ENCODE results near the gene DEF6. TPM values are rescaled to one million over a fixed set of nuclear protein-coding genes. Genes with fewer than 3 reads are reported as not detected.

The DEF6 gene
- total RNA-seq, 1 donor from 2014 or later = 5.2 TPM

DNA sequence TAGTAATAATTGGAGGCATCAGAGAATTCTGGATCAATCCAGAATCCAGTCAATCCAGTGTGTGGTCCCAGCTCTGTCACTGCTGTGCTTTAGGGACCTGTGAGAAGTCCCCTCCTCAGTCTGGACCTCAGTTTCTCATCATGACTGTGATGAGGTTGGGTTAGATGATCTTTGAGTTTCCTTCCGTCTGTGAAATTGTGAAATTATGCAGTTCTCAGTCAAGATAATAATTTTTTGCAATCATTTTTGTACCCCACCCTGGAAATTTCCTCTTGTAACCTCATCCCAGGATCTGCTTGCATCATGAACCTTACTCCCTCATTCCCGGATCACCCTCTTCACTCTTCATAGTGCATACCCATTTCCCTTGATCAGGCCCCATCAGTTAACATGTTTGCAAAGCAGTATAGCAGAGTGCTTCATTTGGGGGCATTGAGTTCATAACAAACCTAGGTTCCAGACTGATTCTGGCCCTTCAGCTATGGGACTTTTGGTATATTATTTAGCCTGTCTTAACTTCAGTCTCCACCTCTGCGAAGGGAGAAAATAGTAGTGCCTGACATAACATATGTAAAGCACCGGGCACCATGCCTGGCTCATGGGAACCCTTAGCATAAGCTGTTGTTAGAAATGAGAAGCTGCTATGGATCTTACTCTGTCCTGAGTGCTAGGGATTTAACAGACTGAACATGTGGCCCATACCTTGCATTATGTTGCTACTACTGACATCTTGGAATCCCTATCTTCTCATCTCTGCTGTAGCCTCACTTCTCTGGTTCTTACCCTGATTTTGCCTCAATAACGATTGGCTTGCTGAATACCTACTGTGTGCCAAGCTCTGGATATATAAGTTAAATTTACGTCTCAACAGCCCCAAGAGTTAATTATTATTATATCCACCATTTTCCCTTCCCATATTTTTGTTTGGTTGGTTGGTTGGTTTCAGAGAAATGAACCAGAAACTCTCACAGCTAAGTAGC lies 36.7 kb upstream of the DEF6 start:
- Histone ChIP-seq H3K9ac (ENCODE audit: low read depth in 1 of 3, low read length in 3 of 3) (peak overlapping the region; percentile 90 to 92 (median 91)), H3K4me1 (ENCODE audit: control insufficient read depth in 3 of 3, insufficient read depth in 3 of 3, low read length in 3 of 3) (peaks cover 40 to 53% (median 41%) of the 10 kb centered on the region in 3 donors), H3K36me3 (ENCODE audit: control insufficient read depth in 3 of 3, insufficient read depth in 3 of 3, low read length in 3 of 3) (no peaks in the 10 kb centered on the region), H3K27me3 (ENCODE audit: control insufficient read depth in 3 of 3, insufficient read depth in 3 of 3, low read length in 3 of 3) (no peaks in the 10 kb centered on the region), H3K27ac (ENCODE audit: low read depth, low read length) (peak overlapping the region; percentile 97), H3K9me3 (ENCODE audit: control insufficient read depth in 3 of 3, low read length in 3 of 3) (no peaks in the 10 kb centered on the region), H3K4me3 (ENCODE audit: low read length in 3 of 3) (peak overlapping the region; percentile 95 to 99 (median 96))

DNA sequence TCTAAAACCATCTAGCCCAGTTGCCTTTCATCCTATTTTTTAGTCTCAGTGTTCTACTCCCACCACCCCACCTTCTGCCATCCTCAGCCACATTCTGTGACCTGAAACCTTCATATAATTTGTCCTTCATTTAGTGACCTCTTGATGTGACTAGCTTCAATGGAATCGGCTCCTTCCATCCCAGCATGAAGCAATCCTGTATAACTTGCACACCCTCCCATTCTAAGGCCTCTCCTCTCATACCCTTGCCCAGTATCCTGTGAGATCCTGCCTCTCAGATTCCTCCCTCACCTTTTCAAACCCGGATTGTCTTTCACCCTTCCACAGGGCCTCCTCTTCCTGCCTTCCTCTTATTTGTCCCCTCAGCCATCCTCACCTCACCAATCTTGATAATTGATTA lies 35.0 kb upstream of the DEF6 start:
- H3K27me3 ChIP-seq (ENCODE audit: control insufficient read depth in 3 of 3, insufficient read depth in 3 of 3, low read length in 3 of 3) = no peaks in the 10 kb centered on the region
- peaks cover 48 to 63% (median 50%) of the 10 kb centered on the region in 3 donors for H3K4me1 ChIP-seq (ENCODE audit: control insufficient read depth in 3 of 3, insufficient read depth in 3 of 3, low read length in 3 of 3)
- H3K9ac ChIP-seq (ENCODE audit: low read depth in 1 of 3, low read length in 3 of 3) = peak overlapping the region in 1 of 3 donors; percentile 20
- H3K36me3 ChIP-seq (ENCODE audit: control insufficient read depth in 3 of 3, insufficient read depth in 3 of 3, low read length in 3 of 3) = no peaks in the 10 kb centered on the region
- no peaks in the 10 kb centered on the region for H3K9me3 ChIP-seq (ENCODE audit: control insufficient read depth in 3 of 3, low read length in 3 of 3)
- H3K27ac ChIP-seq (ENCODE audit: low read depth, low read length) = peak overlapping the region; percentile 51
- no peak overlapping the region for H3K4me3 ChIP-seq (ENCODE audit: low read length in 3 of 3)

DNA sequence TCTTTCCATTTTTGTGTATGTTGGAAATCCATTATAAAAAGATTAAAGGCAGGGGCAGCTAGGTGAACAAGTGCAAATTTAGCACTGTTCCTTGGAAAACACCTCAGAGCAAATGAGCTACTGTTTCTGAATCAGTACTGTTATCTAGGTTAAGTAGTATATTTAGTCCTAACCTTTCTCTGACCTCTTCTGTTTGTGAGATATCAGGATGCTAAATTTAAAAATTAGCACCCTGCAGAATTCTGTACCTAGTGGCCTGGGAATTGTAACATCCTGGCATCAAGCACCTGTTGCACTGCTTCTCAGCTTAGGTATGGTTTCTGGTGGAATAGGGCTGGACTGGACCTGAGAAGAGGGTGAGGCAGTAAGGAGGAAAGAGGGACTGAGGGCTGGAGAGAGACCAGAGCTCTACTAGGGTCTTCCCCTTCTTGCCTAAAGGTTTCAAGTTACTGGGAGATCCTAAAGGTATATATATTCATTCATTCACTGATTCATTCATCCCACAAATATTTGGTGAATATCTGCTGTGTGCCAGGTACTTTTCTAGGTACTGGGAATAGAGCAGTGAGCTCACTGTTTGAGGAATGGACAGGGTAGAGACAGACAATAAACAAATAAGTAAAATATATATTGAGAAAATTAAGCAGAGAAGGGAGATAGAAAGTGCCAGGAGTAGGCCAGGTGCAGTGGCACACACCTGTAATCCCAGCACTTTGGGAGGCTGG lies 32.9 kb upstream of the DEF6 start:
- H3K27ac ChIP-seq (ENCODE audit: low read depth, low read length) = peak overlapping the region; percentile 51

DNA sequence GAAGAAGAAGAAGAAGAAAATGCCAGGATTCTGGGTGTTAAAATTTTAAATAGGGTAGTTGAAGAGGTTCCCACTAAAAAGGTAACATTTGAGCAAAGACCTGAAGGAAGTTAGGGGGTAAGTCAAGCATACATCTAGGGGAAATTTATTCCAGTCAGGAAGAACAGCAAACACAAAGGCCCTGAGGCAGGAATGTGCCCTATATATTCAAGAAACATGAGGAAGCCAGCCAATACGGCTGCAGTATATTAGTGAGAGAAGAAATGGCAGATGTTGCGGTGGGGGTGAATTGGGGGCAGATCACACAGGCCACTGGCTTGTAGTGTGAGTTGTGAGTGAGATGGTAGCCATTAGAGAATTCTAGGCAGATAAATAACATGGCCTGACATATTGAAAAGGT lies 32.1 kb upstream of the DEF6 start:
- H3K27ac ChIP-seq (ENCODE audit: low read depth, low read length) = peak overlapping the region; percentile 51
- no peak overlapping the region for H3K9ac ChIP-seq (ENCODE audit: low read depth in 1 of 3, low read length in 3 of 3)
- no peaks in the 10 kb centered on the region for H3K9me3 ChIP-seq (ENCODE audit: control insufficient read depth in 3 of 3, low read length in 3 of 3)
- H3K27me3 ChIP-seq (ENCODE audit: control insufficient read depth in 3 of 3, insufficient read depth in 3 of 3, low read length in 3 of 3) = no peaks in the 10 kb centered on the region
- no peaks in the 10 kb centered on the region for H3K36me3 ChIP-seq (ENCODE audit: control insufficient read depth in 3 of 3, insufficient read depth in 3 of 3, low read length in 3 of 3)
- H3K4me1 ChIP-seq (ENCODE audit: control insufficient read depth in 3 of 3, insufficient read depth in 3 of 3, low read length in 3 of 3) = peaks cover 39 to 51% (median 49%) of the 10 kb centered on the region in 3 donors
- H3K4me3 ChIP-seq (ENCODE audit: low read length in 3 of 3) = peak overlapping the region in 1 of 3 donors; percentile 17

More for the DNA sequence above, 32.9 kb upstream of the DEF6 start:
- Histone ChIP-seq H3K9me3 (ENCODE audit: control insufficient read depth in 3 of 3, low read length in 3 of 3) (no peaks in the 10 kb centered on the region), H3K36me3 (ENCODE audit: control insufficient read depth in 3 of 3, insufficient read depth in 3 of 3, low read length in 3 of 3) (no peaks in the 10 kb centered on the region), H3K4me1 (ENCODE audit: control insufficient read depth in 3 of 3, insufficient read depth in 3 of 3, low read length in 3 of 3) (peaks cover 44 to 56% (median 54%) of the 10 kb centered on the region in 3 donors), H3K27me3 (ENCODE audit: control insufficient read depth in 3 of 3, insufficient read depth in 3 of 3, low read length in 3 of 3) (no peaks in the 10 kb centered on the region), H3K4me3 (ENCODE audit: low read length in 3 of 3) (no peak overlapping the region), H3K9ac (ENCODE audit: low read depth in 1 of 3, low read length in 3 of 3) (peak overlapping the region in 1 of 3 donors; percentile 27)

DNA sequence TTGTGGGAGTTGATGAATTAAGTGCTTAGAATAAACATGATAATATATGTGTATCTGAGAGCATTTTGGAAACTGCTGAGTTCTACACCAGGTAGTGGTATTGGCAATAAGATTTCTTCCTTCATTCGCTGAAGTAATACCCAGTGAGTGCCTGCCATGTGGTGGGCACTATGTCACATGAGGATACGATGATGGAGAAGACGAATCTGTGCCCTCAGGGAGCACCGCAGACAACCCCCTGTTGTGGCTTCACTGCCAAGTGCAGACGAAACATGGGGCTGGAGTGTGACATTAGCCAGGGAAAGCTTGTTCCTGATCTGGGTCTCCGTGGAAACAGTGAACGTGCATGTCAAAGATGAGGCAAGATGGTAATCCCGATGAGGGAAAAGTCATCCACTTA lies 30.2 kb upstream of the DEF6 start:
- Histone ChIP-seq H3K9me3 (ENCODE audit: control insufficient read depth in 3 of 3, low read length in 3 of 3) (no peaks in the 10 kb centered on the region), H3K36me3 (ENCODE audit: control insufficient read depth in 3 of 3, insufficient read depth in 3 of 3, low read length in 3 of 3) (no peaks in the 10 kb centered on the region), H3K27ac (ENCODE audit: low read depth, low read length) (peak overlapping the region; percentile 5), H3K9ac (ENCODE audit: low read depth in 1 of 3, low read length in 3 of 3) (peak overlapping the region in 1 of 3 donors; percentile 16), H3K27me3 (ENCODE audit: control insufficient read depth in 3 of 3, insufficient read depth in 3 of 3, low read length in 3 of 3) (no peaks in the 10 kb centered on the region), H3K4me1 (ENCODE audit: control insufficient read depth in 3 of 3, insufficient read depth in 3 of 3, low read length in 3 of 3) (peaks cover 37 to 47% (median 42%) of the 10 kb centered on the region in 3 donors), H3K4me3 (ENCODE audit: low read length in 3 of 3) (no peak overlapping the region)

DNA sequence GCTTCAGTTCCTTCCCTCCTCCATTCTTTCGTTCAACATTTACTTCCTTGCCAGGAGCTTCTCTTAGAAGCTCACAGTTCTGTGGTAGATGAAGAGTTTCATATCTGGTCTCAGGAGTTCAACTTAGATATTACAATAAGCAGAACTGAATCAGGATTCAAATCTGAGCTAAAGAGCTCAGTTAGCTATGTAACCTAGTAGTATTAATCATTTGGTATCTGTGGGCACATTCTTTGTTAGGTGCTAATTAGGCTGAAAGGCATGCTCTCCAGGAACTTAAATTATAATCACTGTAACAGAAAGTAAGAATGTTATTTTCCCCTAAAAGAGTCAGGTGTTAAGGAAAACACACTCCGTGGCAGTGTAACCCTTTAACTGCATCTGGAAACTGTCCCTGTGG lies 29.7 kb upstream of the DEF6 start:
- no peaks in the 10 kb centered on the region for H3K36me3 ChIP-seq (ENCODE audit: control insufficient read depth in 3 of 3, insufficient read depth in 3 of 3, low read length in 3 of 3)
- H3K27ac ChIP-seq (ENCODE audit: low read depth, low read length) = peak overlapping the region; percentile 5
- H3K9ac ChIP-seq (ENCODE audit: low read depth in 1 of 3, low read length in 3 of 3) = peak overlapping the region in 1 of 3 donors; percentile 16
- peaks cover 32 to 43% (median 39%) of the 10 kb centered on the region in 3 donors for H3K4me1 ChIP-seq (ENCODE audit: control insufficient read depth in 3 of 3, insufficient read depth in 3 of 3, low read length in 3 of 3)
- no peaks in the 10 kb centered on the region for H3K27me3 ChIP-seq (ENCODE audit: control insufficient read depth in 3 of 3, insufficient read depth in 3 of 3, low read length in 3 of 3)
- H3K4me3 ChIP-seq (ENCODE audit: low read length in 3 of 3) = no peak overlapping the region
- H3K9me3 ChIP-seq (ENCODE audit: control insufficient read depth in 3 of 3, low read length in 3 of 3) = no peaks in the 10 kb centered on the region

DNA sequence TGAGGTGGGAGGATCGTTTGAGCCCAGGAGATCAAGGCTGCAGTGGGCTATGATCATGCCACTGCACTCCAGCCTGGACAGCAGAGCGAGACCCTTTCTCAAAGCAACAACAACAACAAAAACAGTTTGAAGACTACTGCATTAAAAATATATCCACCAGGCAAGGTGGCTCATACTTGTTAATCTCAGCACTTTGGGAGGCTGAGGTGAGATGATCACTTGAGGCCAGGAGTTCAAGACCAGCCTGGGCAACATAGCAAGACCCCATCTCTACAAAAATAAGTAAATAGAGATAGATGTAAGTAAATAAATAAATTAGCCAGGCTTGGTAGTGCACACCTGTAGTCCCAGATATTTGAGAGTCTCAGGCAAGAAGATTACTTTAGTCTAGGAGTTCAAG lies 25.6 kb upstream of the DEF6 start:
- H3K4me1 ChIP-seq (ENCODE audit: control insufficient read depth in 3 of 3, insufficient read depth in 3 of 3, low read length in 3 of 3) = peaks cover 20 to 35% (median 28%) of the 10 kb centered on the region in 3 donors
- no peaks in the 10 kb centered on the region for H3K27me3 ChIP-seq (ENCODE audit: control insufficient read depth in 3 of 3, insufficient read depth in 3 of 3, low read length in 3 of 3)
- no peaks in the 10 kb centered on the region for H3K36me3 ChIP-seq (ENCODE audit: control insufficient read depth in 3 of 3, insufficient read depth in 3 of 3, low read length in 3 of 3)
- H3K9me3 ChIP-seq (ENCODE audit: control insufficient read depth in 3 of 3, low read length in 3 of 3) = no peaks in the 10 kb centered on the region
- no peak overlapping the region for H3K27ac ChIP-seq (ENCODE audit: low read depth, low read length)
- no peak overlapping the region for H3K4me3 ChIP-seq (ENCODE audit: low read length in 3 of 3)
- no peak overlapping the region for H3K9ac ChIP-seq (ENCODE audit: low read depth in 1 of 3, low read length in 3 of 3)

DNA sequence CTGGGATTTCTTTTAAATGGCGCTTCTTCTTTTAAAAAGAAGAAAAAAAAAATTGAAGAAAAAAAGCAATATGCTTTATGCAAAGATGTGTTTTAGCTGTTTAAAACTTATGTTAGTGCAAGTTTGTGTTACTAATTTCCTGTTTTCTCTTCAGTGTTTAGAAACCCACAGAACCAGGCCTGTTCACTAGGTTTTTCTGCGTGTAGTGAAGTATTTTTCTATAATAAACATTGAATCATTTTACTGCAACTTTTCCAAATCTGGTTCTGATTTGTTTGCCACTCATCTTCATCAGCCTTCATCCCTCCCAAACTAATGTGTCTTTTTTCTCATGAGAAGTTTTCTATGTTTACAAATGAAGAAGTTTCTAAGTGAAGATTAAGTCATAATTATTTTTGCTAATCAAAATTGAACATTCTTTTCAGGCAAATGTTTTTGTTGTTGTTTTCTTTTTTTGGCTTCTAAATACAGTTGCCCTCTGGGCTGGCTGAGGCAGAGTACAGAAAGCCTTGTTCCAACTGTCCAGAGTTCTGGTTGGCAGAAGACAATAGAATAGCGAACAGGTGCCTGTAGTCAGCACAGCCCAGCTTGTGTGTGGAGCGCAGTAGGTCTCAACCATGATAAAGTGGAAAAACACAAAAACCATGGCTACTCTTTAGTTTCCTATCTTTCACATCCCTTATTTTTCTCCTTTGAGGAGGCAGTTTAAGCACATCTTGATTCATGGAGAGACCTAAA lies 23.6 kb upstream of the DEF6 start:
- no peak overlapping the region for H3K9ac ChIP-seq (ENCODE audit: low read depth in 1 of 3, low read length in 3 of 3)
- no peaks in the 10 kb centered on the region for H3K9me3 ChIP-seq (ENCODE audit: control insufficient read depth in 3 of 3, low read length in 3 of 3)
- no peaks in the 10 kb centered on the region for H3K27me3 ChIP-seq (ENCODE audit: control insufficient read depth in 3 of 3, insufficient read depth in 3 of 3, low read length in 3 of 3)
- peaks cover 12 to 24% (median 17%) of the 10 kb centered on the region in 3 donors for H3K4me1 ChIP-seq (ENCODE audit: control insufficient read depth in 3 of 3, insufficient read depth in 3 of 3, low read length in 3 of 3)
- H3K27ac ChIP-seq (ENCODE audit: low read depth, low read length) = peak overlapping the region; percentile 25
- H3K4me3 ChIP-seq (ENCODE audit: low read length in 3 of 3) = no peak overlapping the region
- H3K36me3 ChIP-seq (ENCODE audit: control insufficient read depth in 3 of 3, insufficient read depth in 3 of 3, low read length in 3 of 3) = no peaks in the 10 kb centered on the region

DNA sequence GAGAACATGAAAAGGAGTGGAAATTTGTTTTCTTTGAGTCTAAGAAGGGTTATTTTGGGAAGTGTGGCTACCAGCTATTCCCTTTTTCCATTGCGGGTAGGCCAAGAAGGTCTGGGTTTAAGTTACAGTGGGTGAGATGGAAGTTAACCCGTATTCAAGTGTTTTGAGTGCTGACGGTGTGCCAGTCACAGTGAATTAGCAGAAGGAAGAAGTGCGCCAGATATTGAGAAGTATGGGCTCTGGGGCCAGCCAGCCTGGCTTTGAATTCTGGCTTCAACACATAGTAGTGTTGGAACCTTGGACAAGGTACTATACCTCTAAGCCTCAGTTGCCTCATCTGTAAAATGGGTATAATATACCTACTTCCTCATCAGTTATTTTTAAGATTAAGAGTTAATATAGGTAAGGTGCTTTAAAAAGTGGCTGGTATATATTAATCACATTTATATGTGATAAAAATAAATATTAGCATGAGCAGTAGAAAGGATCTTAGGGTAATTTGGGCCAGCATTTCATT lies 21.8 kb upstream of the DEF6 start:
- H3K4me1 ChIP-seq (ENCODE audit: control insufficient read depth in 3 of 3, insufficient read depth in 3 of 3, low read length in 3 of 3) = peaks cover 12 to 27% (median 18%) of the 10 kb centered on the region in 3 donors
- H3K27ac ChIP-seq (ENCODE audit: low read depth, low read length) = peak overlapping the region; percentile 50
- H3K27me3 ChIP-seq (ENCODE audit: control insufficient read depth in 3 of 3, insufficient read depth in 3 of 3, low read length in 3 of 3) = no peaks in the 10 kb centered on the region
- H3K36me3 ChIP-seq (ENCODE audit: control insufficient read depth in 3 of 3, insufficient read depth in 3 of 3, low read length in 3 of 3) = no peaks in the 10 kb centered on the region
- H3K9me3 ChIP-seq (ENCODE audit: control insufficient read depth in 3 of 3, low read length in 3 of 3) = no peaks in the 10 kb centered on the region
- peak overlapping the region in 1 of 3 donors; percentile 40 for H3K9ac ChIP-seq (ENCODE audit: low read depth in 1 of 3, low read length in 3 of 3)
- H3K4me3 ChIP-seq (ENCODE audit: low read length in 3 of 3) = no peak overlapping the region
